Measurements from ENCODE around the gene KRT39.
A peak's percentile ranks its signal among the peaks of the same experiment; 100 is the strongest.

KRT39 gene

GRCh38 chr17:40963838-40964237 lies 2.9 kb downstream of the KRT39 start:
- TF ChIP-seq CTCF (conservative IDR thresholded peaks at IDR 0.05): peak; percentile 59
- no peak overlapping the region for H3K27ac ChIP-seq

GRCh38 chr17:40962059-40962561 lies 4.6 kb downstream of the KRT39 start:
- H3K27ac ChIP-seq: peak overlapping the region; percentile 97; the same call in 1 of the 2 replicates

GRCh38 chr17:40961591-40961990 lies 5.2 kb downstream of the KRT39 start:
- peak overlapping the region; percentile 97; the same call in 1 of the 2 replicates for H3K27ac ChIP-seq
- TF ChIP-seq CTCF (conservative IDR thresholded peaks at IDR 0.05): no peak

More at GRCh38 chr17:40962059-40962561, 4.6 kb downstream of the KRT39 start:
- no peak for TF ChIP-seq CTCF (conservative IDR thresholded peaks at IDR 0.05)

GRCh38 chr17:40960144-40960543 lies 6.6 kb downstream of the KRT39 start:
- peak overlapping the region; percentile 97; the same call in 1 of the 2 replicates for H3K27ac ChIP-seq
- TF ChIP-seq CTCF (conservative IDR thresholded peaks at IDR 0.05): no peak

- peak overlapping the region; percentile 97 for H3K27ac ChIP-seq
These were observed 8.4 kb downstream of the KRT39 start for GRCh38 chr17:40958086-40958953.

GRCh38 chr17:40956401-40957254 lies 10.1 kb downstream of the KRT39 start:
- H3K27ac ChIP-seq: peak overlapping the region; percentile 97
- no peak for TF ChIP-seq CTCF (conservative IDR thresholded peaks at IDR 0.05)

More at GRCh38 chr17:40958086-40958953, 8.4 kb downstream of the KRT39 start:
- TF ChIP-seq CTCF (conservative IDR thresholded peaks at IDR 0.05): no peak

GRCh38 chr17:40953881-40954280 lies 12.9 kb downstream of the KRT39 start:
- H3K27ac ChIP-seq: no peak overlapping the region

More at GRCh38 chr17:40953881-40954280, 12.9 kb downstream of the KRT39 start:
- no peak for TF ChIP-seq CTCF (conservative IDR thresholded peaks at IDR 0.05)

All from VCaP (cell line).